ENCODE results near the gene SIGLEC9.

- no peak for TF ChIP-seq POLR2AphosphoS2 (IDR thresholded peaks at IDR 0.05; ENCODE audit: low read depth, low read length)
- TF ChIP-seq TAF1 (IDR thresholded peaks at IDR 0.05; ENCODE audit: borderline replicate concordance, low read depth, low read length) = no peak
- TF ChIP-seq RB1 (IDR thresholded peaks at IDR 0.05; ENCODE audit: borderline replicate concordance) = no peak
- no peak for TF ChIP-seq IKZF2 (IDR thresholded peaks at IDR 0.05)
- no peak for TF ChIP-seq SREBF2 (IDR thresholded peaks at IDR 0.05; ENCODE audit: low read length)
- TF ChIP-seq MTA2 (IDR thresholded peaks at IDR 0.05; ENCODE audit: low read depth) = no peak
- TF ChIP-seq ZNF274 (IDR thresholded peaks at IDR 0.05; ENCODE audit: insufficient read depth, insufficient read length) = no peak
- no peak for TF ChIP-seq MAX (IDR thresholded peaks at IDR 0.05; ENCODE audit: low read depth, low read length)
Observed at GRCh38 chr19:51116736-51117286, 7.9 kb upstream of the SIGLEC9 start.
